WERI-Rb-1 (cell line): ENCODE measurements around the gene EPB41L5.

Experiments used
- DNase-seq: peaks from one replicate; pipeline ENCODE4 v3.0.0-alpha.2; 2020
- H3K27ac ChIP-seq: fragments of 250-450 bp; sonication (Bioruptor Pico); 2 replicates; pipeline ENCODE4 v1.5.1; 2020; ENCODE audit warnings: mild to moderate bottlenecking, moderate library complexity
- H3K27me3 ChIP-seq: fragments of 250-450 bp; sonication (Bioruptor Pico); 2 replicates; pipeline ENCODE4 v1.5.1; 2021; ENCODE audit warnings: mild to moderate bottlenecking, low read depth, moderate library complexity; ENCODE audit not compliant: insufficient read depth, severe bottlenecking
- H3K36me3 ChIP-seq: fragments of 250-450 bp; sonication (Bioruptor Pico); 2 replicates; pipeline ENCODE4 v1.5.1; 2020; ENCODE audit warnings: mild to moderate bottlenecking, moderate library complexity
- H3K4me3 ChIP-seq: 2 replicates; pipeline ENCODE4 v1.5.1; 2011; ENCODE audit warnings: low read depth, mild to moderate bottlenecking, control low read depth, low read length
- H3K9me3 ChIP-seq: fragments of 250-450 bp; sonication (Bioruptor Pico); 2 replicates; pipeline ENCODE4 v1.5.1; 2021; ENCODE audit warnings: mild to moderate bottlenecking, moderate library complexity; ENCODE audit not compliant: severe bottlenecking
- TF ChIP-seq, protein P1 (sequence below): IDR thresholded peaks from 2 replicates; pipeline ENCODE4 v1.5.1; 2011; ENCODE audit warnings: low read depth, mild to moderate bottlenecking, control low read depth, inconsistent platforms, low read length

EPB41L5 gene

GRCh38 chr2:120227111-120227991, 214.5 kb downstream of the EPB41L5 start:
- Histone ChIP-seq H3K36me3 (peaks cover 3% of the 10 kb centered on the region; the same call in 1 of the 2 replicates), H3K4me3 (no peak overlapping the region), H3K9me3 (peaks cover 4% of the 10 kb centered on the region), H3K27me3 (no peaks in the 10 kb centered on the region), H3K27ac (no peak overlapping the region)
- TF ChIP-seq, protein P1, sequence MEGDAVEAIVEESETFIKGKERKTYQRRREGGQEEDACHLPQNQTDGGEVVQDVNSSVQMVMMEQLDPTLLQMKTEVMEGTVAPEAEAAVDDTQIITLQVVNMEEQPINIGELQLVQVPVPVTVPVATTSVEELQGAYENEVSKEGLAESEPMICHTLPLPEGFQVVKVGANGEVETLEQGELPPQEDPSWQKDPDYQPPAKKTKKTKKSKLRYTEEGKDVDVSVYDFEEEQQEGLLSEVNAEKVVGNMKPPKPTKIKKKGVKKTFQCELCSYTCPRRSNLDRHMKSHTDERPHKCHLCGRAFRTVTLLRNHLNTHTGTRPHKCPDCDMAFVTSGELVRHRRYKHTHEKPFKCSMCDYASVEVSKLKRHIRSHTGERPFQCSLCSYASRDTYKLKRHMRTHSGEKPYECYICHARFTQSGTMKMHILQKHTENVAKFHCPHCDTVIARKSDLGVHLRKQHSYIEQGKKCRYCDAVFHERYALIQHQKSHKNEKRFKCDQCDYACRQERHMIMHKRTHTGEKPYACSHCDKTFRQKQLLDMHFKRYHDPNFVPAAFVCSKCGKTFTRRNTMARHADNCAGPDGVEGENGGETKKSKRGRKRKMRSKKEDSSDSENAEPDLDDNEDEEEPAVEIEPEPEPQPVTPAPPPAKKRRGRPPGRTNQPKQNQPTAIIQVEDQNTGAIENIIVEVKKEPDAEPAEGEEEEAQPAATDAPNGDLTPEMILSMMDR = no peak
- DNase-seq = no peak

DNA sequence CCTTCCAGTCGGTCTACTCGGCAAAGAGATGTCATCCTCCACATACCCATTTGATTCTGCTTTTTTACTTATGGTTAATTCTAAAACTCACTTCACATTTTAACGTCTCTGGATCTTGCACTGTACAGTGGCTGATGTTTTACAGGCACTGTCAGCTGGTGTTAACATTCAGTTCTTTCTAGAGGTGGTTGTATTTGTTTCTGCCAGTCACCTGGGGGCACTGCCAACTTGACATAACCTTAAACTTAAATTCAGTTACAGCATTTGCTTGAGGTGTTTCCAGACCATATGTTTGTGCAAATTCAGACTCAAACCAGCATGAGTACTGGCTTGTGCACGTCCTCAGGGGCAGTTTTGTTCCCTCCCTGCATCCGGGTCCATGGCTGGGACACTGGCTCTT, 215.6 kb downstream of the EPB41L5 start:
- Histone ChIP-seq H3K27me3 (no peaks in the 10 kb centered on the region), H3K9me3 (no peaks in the 10 kb centered on the region), H3K36me3 (no peaks in the 10 kb centered on the region), H3K4me3 (no peak overlapping the region), H3K27ac (no peak overlapping the region)
- no peak for DNase-seq
- TF ChIP-seq, protein P1 = no peak
